NCI-H1417 treated with DMSO at 0.1 percent for 48 hours (cell line): Measurements from ENCODE around the gene PDP2.

Experiments used
- DNase-seq: peaks from one replicate; lab custom pipeline; 2025; lab: John Stamatoyannopoulos, UW

The PDP2 gene

GRCh38 chr16:66880288-66881013 lies at the start of gene PDP2:
Gene PDP2 (plus strand): TSS chr16:66880515. CDS start chr16:66884285, 3,770 bp downstream.
- peak; percentile 80 for DNase-seq

- no peak for DNase-seq
Measured at GRCh38 chr16:66832190-66832589, 48.1 kb upstream of the PDP2 start.

GRCh38 chr16:66832661-66833305 lies 47.5 kb upstream of the PDP2 start:
- DNase-seq: no peak

GRCh38 chr16:66834746-66835145 lies 45.6 kb upstream of the PDP2 start:
- no peak for DNase-seq

GRCh38 chr16:66840883-66841282 lies 39.4 kb upstream of the PDP2 start:
- no peak for DNase-seq

GRCh38 chr16:66841366-66841765 lies 38.9 kb upstream of the PDP2 start:
- no peak for DNase-seq

GRCh38 chr16:66842765-66843164 lies 37.5 kb upstream of the PDP2 start:
- no peak for DNase-seq

GRCh38 chr16:66843191-66843590 lies 37.1 kb upstream of the PDP2 start:
- no peak for DNase-seq

- DNase-seq: no peak
Measured at GRCh38 chr16:66844009-66844341, 36.3 kb upstream of the PDP2 start.

GRCh38 chr16:66844342-66845079 lies 35.8 kb upstream of the PDP2 start, which contains the start of gene CA7:
Gene CA7 (plus strand): TSS chr16:66844414. CDS start chr16:66844488, 74 bp downstream.
- no peak for DNase-seq

GRCh38 chr16:66845080-66845410 lies 35.3 kb upstream of the PDP2 start:
- DNase-seq: no peak

GRCh38 chr16:66845791-66846221 lies 34.5 kb upstream of the PDP2 start:
- no peak for DNase-seq

- no peak for DNase-seq
Measured at GRCh38 chr16:66846266-66846665, 34.0 kb upstream of the PDP2 start.

GRCh38 chr16:66846831-66847230 lies 33.5 kb upstream of the PDP2 start:
- DNase-seq: no peak

- DNase-seq: no peak
Measured at GRCh38 chr16:66847533-66848067, 32.7 kb upstream of the PDP2 start.

- no peak for DNase-seq
Measured at GRCh38 chr16:66848172-66848571, 32.1 kb upstream of the PDP2 start.

- DNase-seq: no peak
Measured at GRCh38 chr16:66849021-66849420, 31.3 kb upstream of the PDP2 start.

- no peak for DNase-seq
Measured at GRCh38 chr16:66849549-66849948, 30.8 kb upstream of the PDP2 start.

- DNase-seq: no peak
Measured at GRCh38 chr16:66850115-66850815, 30.1 kb upstream of the PDP2 start.

GRCh38 chr16:66851166-66851964 lies 28.9 kb upstream of the PDP2 start:
- DNase-seq: no peak
